H9 (cell line): ENCODE data around the gene FOLR3. TPM values are rescaled to one million over a fixed set of nuclear protein-coding genes. Genes with fewer than 3 reads are reported as not detected.

Source experiments
- DNase-seq: peaks from one replicate; pipeline ENCODE4 v3.0.0-alpha.2; 2017
- H2AFZ ChIP-seq: one replicate; pipeline ENCODE4 v1.6.1; 2013; ENCODE audit warnings: mild to moderate bottlenecking, low read length, control low read depth, moderate library complexity
- H2AK5ac ChIP-seq: 2 replicates; pipeline ENCODE4 v1.6.1; 2013; ENCODE audit warnings: low read length, control low read depth, mixed read lengths; ENCODE audit not compliant: insufficient read length
- H2BK120ac ChIP-seq: one replicate; pipeline ENCODE4 v1.6.1; 2013; ENCODE audit warnings: low read depth, mild to moderate bottlenecking, low read length, control low read depth, inconsistent platforms; ENCODE audit not compliant: poor library complexity, severe bottlenecking
- H2BK12ac ChIP-seq: 2 replicates; pipeline ENCODE4 v1.6.1; 2013; ENCODE audit warnings: low read length, control low read depth, mixed read lengths, low read depth; ENCODE audit not compliant: insufficient read length
- H2BK15ac ChIP-seq: 2 replicates; pipeline ENCODE4 v1.6.1; 2013; ENCODE audit warnings: low read depth, low read length, control low read depth
- H2BK20ac ChIP-seq: one replicate; pipeline ENCODE4 v1.6.1; 2013; ENCODE audit warnings: low read depth, mild to moderate bottlenecking, low read length, control low read depth, inconsistent platforms; ENCODE audit not compliant: poor library complexity, severe bottlenecking
- H2BK5ac ChIP-seq: 2 replicates; pipeline ENCODE4 v1.6.1; 2013; ENCODE audit warnings: low read length, control low read depth, mixed read lengths; ENCODE audit not compliant: insufficient read length
- H3K14ac ChIP-seq: 2 replicates; pipeline ENCODE4 v1.6.1; 2013; ENCODE audit warnings: low read length, control low read depth; ENCODE audit not compliant: insufficient read depth
- H3K18ac ChIP-seq: 2 replicates; pipeline ENCODE4 v1.6.1; 2013; ENCODE audit warnings: low read depth, mild to moderate bottlenecking, mixed read lengths, low read length, control low read depth; ENCODE audit not compliant: insufficient read length
- H3K23ac ChIP-seq: 2 replicates; pipeline ENCODE4 v1.6.1; 2013; ENCODE audit warnings: low read length, control low read depth, mixed read lengths, low read depth; ENCODE audit not compliant: insufficient read length
- H3K23me2 ChIP-seq: 2 replicates; pipeline ENCODE4 v1.6.1; 2013; ENCODE audit warnings: low read depth, mild to moderate bottlenecking, mixed read lengths, low read length, control low read depth; ENCODE audit not compliant: insufficient read length, poor library complexity, severe bottlenecking
- H3K27ac ChIP-seq: 2 replicates; pipeline ENCODE4 v1.5.1; 2013; ENCODE audit warnings: low read length, control low read depth, mixed read lengths, low read depth; ENCODE audit not compliant: insufficient read length
- H3K27me3 ChIP-seq: 2 replicates; pipeline ENCODE4 v1.6.1; 2013; ENCODE audit warnings: low read length, control low read depth, inconsistent platforms; ENCODE audit not compliant: insufficient read depth
- H3K4ac ChIP-seq: 2 replicates; pipeline ENCODE4 v1.6.1; 2013; ENCODE audit warnings: low read depth, mild to moderate bottlenecking, control low read depth, inconsistent platforms, low read length, moderate library complexity
- H3K4me1 ChIP-seq: 2 replicates; pipeline ENCODE4 v1.6.1; 2013; ENCODE audit warnings: low read length, control low read depth, inconsistent platforms; ENCODE audit not compliant: insufficient read depth
- H3K4me2 ChIP-seq: 2 replicates; pipeline ENCODE4 v1.6.1; 2013; ENCODE audit warnings: low read length, control low read depth, mixed read lengths; ENCODE audit not compliant: insufficient read length, insufficient read depth
- H3K56ac ChIP-seq: 2 replicates; pipeline ENCODE4 v1.6.1; 2013; ENCODE audit warnings: low read depth, mild to moderate bottlenecking, mixed read lengths, low read length, control low read depth; ENCODE audit not compliant: insufficient read length
- H3K79me1 ChIP-seq: 2 replicates; pipeline ENCODE4 v1.6.1; 2013; ENCODE audit warnings: low read depth, mild to moderate bottlenecking, moderate library complexity, low read length, control low read depth, inconsistent platforms; ENCODE audit not compliant: insufficient read depth, poor library complexity, severe bottlenecking
- H3K79me2 ChIP-seq: 2 replicates; pipeline ENCODE4 v1.6.1; 2013; ENCODE audit warnings: low read length, control low read depth, inconsistent platforms; ENCODE audit not compliant: insufficient read depth
- H3K9ac ChIP-seq: 2 replicates; pipeline ENCODE4 v1.6.1; 2013; ENCODE audit warnings: low read length, control low read depth, mixed read lengths; ENCODE audit not compliant: insufficient read length; ENCODE audit errors: extremely low read depth
- H3K9me3 ChIP-seq: one replicate; pipeline ENCODE4 v1.6.1; 2013; ENCODE audit warnings: low read depth, low read length, inconsistent platforms; ENCODE audit not compliant: control insufficient read depth
- H3T11ph ChIP-seq: one replicate; pipeline ENCODE4 v1.6.1; 2013; ENCODE audit warnings: mild to moderate bottlenecking, low read length, control low read depth, inconsistent platforms
- H4K20me1 ChIP-seq: one replicate; pipeline ENCODE4 v1.6.1; 2013; ENCODE audit not compliant: control insufficient read depth, insufficient read length, insufficient read depth
- H4K5ac ChIP-seq: 2 replicates; pipeline ENCODE4 v1.6.1; 2013; ENCODE audit warnings: low read depth, mild to moderate bottlenecking, mixed read lengths, low read length, control low read depth; ENCODE audit not compliant: insufficient read length
- H4K8ac ChIP-seq: replicated peaks from 2 replicates; pipeline ENCODE4 v1.6.1; 2013; ENCODE audit warnings: low read length, control low read depth, mixed read lengths, low read depth; ENCODE audit not compliant: insufficient read length
- H4K91ac ChIP-seq: 2 replicates; pipeline ENCODE4 v1.6.1; 2013; ENCODE audit warnings: low read depth, mild to moderate bottlenecking, moderate library complexity, mixed read lengths, low read length, control low read depth; ENCODE audit not compliant: insufficient read length
- H3K27ac Mint-ChIP-seq, 3 experiments: 2 replicates in 2 of 3; 3 replicates in 1 of 3; pipeline ENCODE4 v1.8.0; 2020 to 2021; ENCODE audit warnings: mixed read lengths in 3 of 3, mild to moderate bottlenecking in 1 of 3, moderate library complexity in 1 of 3
- H3K27me3 Mint-ChIP-seq: 2 replicates; pipeline ENCODE4 v1.8.0; 2021; ENCODE audit warnings: low read depth, mild to moderate bottlenecking, moderate library complexity, mixed read lengths
- H3K36me3 Mint-ChIP-seq, 3 experiments: 2 replicates in 2 of 3; 3 replicates in 1 of 3; pipeline ENCODE4 v1.8.0; 2020 to 2021; ENCODE audit warnings: low read depth in 3 of 3, mixed read lengths in 3 of 3; ENCODE audit not compliant: insufficient read depth in 1 of 3
- H3K4me1 Mint-ChIP-seq, 2 experiments: 2 replicates each; pipeline ENCODE4 v1.8.0; 2020; ENCODE audit warnings: mixed read lengths in 2 of 2
- H3K4me3 Mint-ChIP-seq, 2 experiments: 2 replicates in 1 of 2; 3 replicates in 1 of 2; pipeline ENCODE4 v1.8.0; 2020 to 2021; ENCODE audit warnings: mild to moderate bottlenecking in 2 of 2, mixed read lengths in 2 of 2, moderate library complexity in 1 of 2
- H3K9me3 Mint-ChIP-seq, 2 experiments: 2 replicates in 1 of 2; 3 replicates in 1 of 2; pipeline ENCODE4 v1.8.0; 2020; ENCODE audit warnings: mild to moderate bottlenecking in 2 of 2, mixed read lengths in 2 of 2, moderate library complexity in 1 of 2
- WGBS: extraction: QIAGEN DNeasy Blood & Tissue Kit; methylation state at CpG from one replicate; pipeline ENCODE4 v1.1.7; 2013; ENCODE audit warnings: missing lambda C conversion rate, low lambda C conversion rate, mixed read lengths; ENCODE audit not compliant: insufficient read length; ENCODE audit errors: extremely low coverage; 5-methylcytosine and 5-hydroxymethylcytosine counted together
- total RNA-seq: library from RNA; stranded (reverse); gene quantifications from 2 replicates; pipeline ENCODE4 v1.2.1, GENCODE V29; 2021
- TF ChIP-seq, protein P1 (sequence below): fragments of 200-600 bp; sonication (generic); conservative IDR thresholded peaks from 3 replicates; pipeline ENCODE4 v1.8.0; 2021; ENCODE audit warnings: antibody characterized with exemption, mild to moderate bottlenecking

Gene FOLR3
- total RNA-seq, 1 experiment from 2014 or later: not detected

DNA sequence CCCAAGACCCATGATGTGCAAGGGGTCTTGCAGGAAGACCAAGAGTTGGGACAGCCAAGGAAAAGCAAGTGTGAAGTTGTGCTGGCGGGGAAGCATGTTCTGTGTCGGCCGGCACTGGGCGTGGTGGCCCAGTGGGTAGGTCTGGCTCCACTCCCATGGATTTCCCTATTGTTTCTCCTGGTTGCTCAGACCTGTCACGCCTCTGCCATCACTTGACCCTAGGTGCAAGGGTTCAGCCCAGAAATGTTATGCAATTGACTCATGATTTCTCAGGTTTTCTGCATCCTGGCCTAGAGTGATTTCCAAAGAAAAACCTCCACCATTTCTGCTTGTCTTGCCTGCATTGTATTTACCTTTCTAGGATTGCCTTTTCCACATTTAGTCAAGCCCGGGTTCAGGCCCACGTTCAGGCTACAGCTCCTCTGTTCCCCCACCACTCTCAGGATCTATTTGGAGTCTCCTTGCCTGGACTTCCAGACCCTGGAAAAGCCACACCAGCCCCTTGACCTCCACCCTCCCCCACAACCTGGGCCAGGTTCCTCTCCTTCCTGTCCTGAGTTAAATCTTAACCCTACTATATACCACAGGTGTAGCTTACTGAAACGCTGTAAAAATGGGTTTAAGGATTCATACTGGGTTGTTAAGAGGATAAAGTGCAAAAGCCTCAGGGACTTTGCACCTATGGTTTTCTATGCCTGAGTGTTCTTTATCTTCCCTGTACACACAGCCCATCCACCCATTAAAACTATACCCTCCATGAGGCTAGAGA, 39.0 kb downstream of the FOLR3 start:
- Mint-ChIP-seq H3K27ac (no peak overlapping the region), H3K36me3 (no peaks in the 10 kb centered on the region), H3K4me3 (no peak overlapping the region), H3K4me1 (no peaks in the 10 kb centered on the region), H3K27me3 (peaks cover 7% of the 10 kb centered on the region; the same call in 1 of the 2 replicates), H3K9me3 (no peaks in the 10 kb centered on the region; a peak in 1 of 5 replicates)
- DNase-seq: no peak
- Histone ChIP-seq H3K14ac (no peak overlapping the region), H3K18ac (no peak overlapping the region), H4K8ac (no peak overlapping the region), H3K9ac (no peak overlapping the region), H3K9me3 (no peaks in the 10 kb centered on the region), H4K5ac (no peak overlapping the region), H3K27me3 (no peaks in the 10 kb centered on the region), H3K27ac (no peak overlapping the region), H4K20me1 (no peaks in the 10 kb centered on the region), H3K23me2 (no peaks in the 10 kb centered on the region), H2BK20ac (no peak overlapping the region), H2BK5ac (no peak overlapping the region), H2BK12ac (no peak overlapping the region), H3K23ac (no peak overlapping the region), H3K4ac (no peak overlapping the region), H2AFZ (no peak overlapping the region), H4K91ac (no peak overlapping the region), H3K79me2 (no peaks in the 10 kb centered on the region), H2BK15ac (no peak overlapping the region), H2AK5ac (no peak overlapping the region), H3K4me1 (no peaks in the 10 kb centered on the region), H3T11ph (no peak overlapping the region), H3K4me2 (no peak overlapping the region), H2BK120ac (no peak overlapping the region), H3K79me1 (no peaks in the 10 kb centered on the region), H3K56ac (no peak overlapping the region)
- WGBS: no CpG with 5 or more reads among the region's 8 CpGs
- TF ChIP-seq, protein P1, sequence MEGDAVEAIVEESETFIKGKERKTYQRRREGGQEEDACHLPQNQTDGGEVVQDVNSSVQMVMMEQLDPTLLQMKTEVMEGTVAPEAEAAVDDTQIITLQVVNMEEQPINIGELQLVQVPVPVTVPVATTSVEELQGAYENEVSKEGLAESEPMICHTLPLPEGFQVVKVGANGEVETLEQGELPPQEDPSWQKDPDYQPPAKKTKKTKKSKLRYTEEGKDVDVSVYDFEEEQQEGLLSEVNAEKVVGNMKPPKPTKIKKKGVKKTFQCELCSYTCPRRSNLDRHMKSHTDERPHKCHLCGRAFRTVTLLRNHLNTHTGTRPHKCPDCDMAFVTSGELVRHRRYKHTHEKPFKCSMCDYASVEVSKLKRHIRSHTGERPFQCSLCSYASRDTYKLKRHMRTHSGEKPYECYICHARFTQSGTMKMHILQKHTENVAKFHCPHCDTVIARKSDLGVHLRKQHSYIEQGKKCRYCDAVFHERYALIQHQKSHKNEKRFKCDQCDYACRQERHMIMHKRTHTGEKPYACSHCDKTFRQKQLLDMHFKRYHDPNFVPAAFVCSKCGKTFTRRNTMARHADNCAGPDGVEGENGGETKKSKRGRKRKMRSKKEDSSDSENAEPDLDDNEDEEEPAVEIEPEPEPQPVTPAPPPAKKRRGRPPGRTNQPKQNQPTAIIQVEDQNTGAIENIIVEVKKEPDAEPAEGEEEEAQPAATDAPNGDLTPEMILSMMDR: no peak
